HG03439 (cell line): ENCODE data around the gene LSAMP.

ENCODE experiments used
- ATAC-seq: cut with Tn5 transposase; IDR thresholded peaks from one replicate; pipeline ENCODE4 v1.9.1; 2021; ENCODE audit warnings: mild to moderate bottlenecking, moderate library complexity; ENCODE audit not compliant: unreplicated experiment

LSAMP gene

DNA sequence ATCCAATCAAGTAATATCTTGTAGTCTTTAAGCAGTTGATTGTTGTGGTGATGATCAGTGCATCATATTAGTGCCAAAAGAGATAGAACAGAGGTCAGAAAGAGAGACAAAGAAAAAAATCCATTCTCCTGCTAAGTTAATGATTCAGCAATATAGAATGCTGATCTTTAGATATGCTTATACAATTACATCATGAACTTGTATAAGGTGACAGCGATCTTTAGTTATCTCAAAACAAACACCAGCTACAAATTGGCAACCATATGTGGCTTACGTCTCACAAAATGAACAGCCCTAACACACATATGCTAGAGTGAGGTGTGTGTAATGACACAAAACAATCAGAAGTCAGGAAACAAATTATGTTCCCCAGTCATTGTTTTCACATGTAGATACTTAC, 12.5 kb downstream of the LSAMP start:
- ATAC-seq = no peak

DNA sequence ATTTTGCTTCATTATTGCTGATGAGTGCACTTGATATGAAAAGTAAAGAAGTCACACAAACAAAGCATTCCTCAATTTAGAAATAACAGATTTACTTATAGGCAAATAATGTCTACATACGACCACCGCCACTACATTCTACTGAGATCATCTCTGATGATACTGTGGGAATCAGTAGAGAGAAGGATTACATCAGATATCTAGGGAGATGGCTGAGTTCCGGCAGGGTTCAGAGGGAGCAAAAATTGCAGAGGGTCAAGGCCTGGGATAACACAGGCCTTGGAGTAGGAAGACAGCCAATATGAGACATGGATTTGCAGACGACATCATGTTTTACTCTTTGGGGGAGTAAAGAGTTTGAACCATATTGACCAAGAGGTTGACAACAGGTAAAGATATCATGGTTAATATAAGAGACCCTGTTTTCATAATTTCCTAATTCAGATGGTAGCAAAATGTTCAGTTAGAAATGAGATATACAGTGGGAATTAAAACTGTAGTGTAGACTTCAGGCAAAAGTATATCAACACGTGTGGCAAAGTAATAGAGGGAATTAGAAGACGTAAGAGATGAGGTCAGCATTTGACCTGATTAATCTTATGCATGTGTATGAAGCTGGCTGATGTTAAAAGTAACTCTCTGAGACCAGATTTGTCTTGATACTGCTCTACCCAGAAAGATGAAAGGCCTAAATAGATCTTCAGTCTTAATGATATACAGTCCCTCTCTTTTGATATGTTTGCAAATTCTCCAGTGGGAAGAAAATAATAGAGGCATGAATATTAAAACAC, 15.6 kb downstream of the LSAMP start:
- ATAC-seq = no peak

DNA sequence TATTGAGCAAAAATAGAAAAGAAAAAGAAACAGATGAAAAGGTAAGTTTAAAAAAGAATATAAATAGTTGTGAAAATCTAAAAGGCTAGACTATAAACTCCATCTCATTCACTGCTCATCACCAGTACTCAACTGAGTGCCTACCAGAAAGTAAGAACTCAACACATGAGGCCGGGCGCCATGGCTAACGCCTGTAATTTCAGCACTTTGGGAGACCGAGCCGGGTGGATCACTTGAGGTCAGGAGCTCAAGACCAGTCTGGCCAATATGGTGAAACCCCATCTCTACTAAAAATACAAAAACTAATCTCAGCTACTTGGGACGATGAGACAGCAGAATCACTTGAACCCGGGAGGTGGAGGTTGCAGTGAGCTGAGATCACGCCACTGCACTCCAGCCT, 19.3 kb downstream of the LSAMP start:
- no peak for ATAC-seq

DNA sequence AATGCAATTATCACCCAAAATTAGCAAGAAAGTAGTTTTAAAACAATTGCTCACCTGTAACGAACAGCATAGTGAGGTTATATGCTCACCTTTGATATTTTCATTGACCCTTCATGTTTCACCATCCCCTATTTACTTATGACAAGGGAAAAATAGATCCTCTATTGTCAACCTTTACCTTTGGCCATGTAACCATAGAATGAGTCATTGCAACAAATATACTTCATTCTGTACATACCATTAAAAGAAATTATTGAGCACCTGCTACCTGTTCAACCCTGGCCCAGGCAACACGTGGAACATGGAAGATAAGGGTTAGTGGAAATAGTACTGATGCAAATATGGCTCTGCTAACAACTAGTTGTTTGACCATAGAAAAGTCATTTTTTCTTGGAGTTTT, 20.2 kb downstream of the LSAMP start:
- ATAC-seq = no peak

DNA sequence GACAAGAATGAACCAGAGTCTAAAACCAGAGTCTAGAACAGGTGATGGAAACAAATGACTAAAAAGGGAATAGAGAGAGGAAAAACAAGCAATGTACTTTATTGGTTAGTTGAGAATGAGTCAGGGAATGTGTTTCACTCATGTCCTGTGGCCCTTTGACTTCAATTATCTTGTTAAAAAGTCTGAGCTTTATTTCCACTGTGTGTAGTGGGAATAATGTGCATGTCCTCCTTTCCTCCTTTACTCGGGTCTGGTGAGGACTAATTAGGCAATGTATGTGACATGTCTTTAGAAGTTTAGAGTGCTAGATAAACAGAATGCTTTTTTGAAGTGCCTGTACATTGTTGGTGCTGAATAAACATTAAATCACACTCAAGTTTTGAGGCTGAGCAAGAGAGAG, 21.3 kb downstream of the LSAMP start:
- ATAC-seq = no peak

- no peak for ATAC-seq
These were observed 21.9 kb downstream of the LSAMP start for GRCh38 chr3:116423374-116423773.

GRCh38 chr3:116417151-116417550, 28.1 kb downstream of the LSAMP start:
- ATAC-seq = no peak

DNA sequence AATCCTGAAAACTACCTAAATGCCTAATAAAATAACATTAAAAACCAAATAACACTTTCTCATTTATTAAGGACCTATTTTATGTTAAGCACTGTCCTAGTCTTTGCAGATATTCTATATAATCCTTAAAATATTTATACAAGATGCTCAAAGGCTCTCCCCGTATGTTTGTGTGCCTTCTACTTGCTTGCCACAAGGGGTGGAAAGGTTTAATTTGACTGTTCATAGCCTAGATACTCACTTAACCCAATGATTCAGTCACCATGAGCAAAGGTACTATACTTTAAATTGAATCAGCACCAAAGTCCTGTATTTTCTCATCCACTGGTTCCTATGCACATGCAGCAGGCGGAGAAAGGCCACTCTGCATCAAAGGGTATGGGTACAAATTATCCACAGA, 32.0 kb downstream of the LSAMP start:
- no peak for ATAC-seq

DNA sequence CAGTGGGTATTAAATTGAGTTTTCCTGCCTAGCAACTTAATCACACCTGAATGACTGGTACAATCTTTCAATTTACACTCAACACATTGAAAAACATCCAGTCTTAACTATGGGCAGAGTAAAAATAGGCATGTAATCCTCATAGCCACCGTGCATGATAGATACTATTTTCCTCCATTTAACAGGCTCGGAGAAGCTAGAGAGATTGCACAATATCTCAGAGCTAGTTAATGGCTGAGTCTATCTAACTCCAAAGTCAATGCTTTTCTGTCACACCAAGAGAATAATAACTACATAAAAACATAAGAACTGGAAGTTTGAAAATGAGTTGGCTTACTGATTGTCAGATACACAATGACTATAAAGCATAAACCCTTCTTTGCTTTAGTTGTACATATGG, 36.8 kb downstream of the LSAMP start:
- ATAC-seq = no peak

GRCh38 chr3:116405231-116405630, 40.1 kb downstream of the LSAMP start:
- ATAC-seq = no peak

GRCh38 chr3:116399701-116400226, 45.5 kb downstream of the LSAMP start:
- no peak for ATAC-seq

DNA sequence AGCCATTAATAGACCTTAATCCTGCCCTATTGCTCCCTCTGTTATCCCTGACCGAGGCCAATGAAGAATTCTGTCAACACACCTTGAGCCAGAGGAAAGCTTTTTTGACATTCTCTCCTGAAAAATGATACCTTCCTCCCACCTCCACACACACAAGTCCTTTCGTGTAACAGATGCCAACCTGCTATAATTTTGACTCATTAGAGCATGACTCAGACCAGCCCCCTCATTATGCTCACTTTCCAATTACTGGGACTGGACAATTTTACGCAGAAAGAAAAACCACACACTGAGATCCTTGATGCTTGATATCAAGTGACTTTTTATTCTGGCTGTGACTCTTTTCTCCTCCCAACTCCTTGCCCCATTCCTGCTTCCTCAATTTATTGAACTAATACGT, 50.9 kb downstream of the LSAMP start:
- ATAC-seq = no peak

DNA sequence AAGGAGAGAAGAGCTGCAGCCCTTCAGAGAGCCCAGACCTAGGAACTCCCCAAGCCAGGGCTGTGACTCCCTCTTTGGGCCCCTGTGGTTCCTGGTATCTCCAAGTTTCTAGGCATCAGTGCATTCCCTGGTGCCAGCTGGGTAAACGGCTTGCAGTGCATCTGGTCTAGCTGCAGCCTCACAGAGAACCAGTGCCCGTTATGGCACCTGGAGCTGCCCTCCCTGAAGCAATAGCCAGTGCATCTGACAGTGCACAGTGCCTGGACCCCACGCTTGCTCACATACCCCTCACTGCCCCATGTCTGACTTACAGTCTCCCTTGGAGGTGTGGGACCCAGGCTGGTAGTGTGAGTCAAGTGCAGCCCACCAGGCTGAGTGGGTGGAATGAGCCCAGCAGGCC, 52.1 kb downstream of the LSAMP start:
- no peak for ATAC-seq

DNA sequence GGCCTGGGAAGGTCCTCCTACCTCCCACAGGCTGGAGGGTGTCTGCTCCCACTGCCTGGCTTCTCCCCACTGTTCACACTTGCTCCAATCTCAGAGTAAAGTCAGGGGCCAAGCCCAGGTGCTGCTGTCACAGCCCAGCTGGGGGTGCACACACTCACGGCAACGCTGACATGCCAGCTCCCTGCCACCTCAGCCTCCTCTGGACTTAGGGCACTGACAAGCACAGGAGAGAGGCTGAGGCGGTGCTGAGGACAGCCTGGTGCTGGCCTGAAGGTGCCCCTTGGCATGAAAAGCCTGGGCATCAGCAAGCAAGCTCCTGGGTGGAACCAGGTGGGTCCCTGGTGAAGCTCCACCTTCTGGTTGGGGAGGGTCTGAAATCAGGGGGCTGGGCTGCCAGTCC, 53.0 kb downstream of the LSAMP start:
- no peak for ATAC-seq

DNA sequence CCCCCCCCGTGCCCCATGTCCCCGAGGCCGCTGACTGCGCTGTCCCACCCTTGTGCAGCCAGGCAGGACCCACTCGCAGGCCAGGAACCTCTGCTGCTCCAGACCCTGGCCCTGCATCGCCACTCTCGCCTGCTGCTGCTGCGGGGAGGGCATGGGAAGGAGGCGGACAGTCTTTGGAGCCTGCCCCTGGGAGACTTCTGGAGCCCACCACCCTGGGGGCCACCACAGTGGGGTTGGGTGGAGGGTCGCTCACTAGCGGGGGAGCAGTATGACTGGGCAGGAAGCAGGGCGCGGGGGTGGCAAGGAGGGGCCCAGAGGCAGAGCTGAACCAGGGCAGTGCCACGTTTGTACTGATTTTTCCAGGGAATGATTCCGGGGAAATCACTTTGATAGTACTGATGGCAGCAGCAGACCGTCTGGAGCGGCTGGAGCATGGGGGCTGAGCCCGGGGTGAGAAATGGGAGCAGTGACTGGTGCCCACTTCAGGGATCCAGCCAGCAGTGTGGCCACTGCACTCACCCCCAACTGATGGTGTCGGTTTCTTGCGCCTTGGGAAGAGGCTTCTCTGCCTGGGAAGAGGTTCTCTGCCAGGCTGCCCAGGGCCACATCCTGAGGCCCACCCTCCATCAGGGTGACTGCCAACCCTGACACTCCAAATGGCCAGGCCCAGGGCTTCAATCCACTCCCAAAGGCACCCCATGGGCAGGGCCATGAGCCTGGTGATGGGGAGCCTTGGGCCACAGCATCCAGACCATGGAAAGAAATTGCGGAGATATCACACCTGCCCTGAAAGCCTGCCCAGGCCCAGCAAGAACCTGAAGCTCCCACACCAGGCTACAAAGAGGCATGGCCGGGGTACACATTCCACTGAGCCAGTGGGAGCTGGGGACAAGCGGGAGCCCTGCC, 53.7 kb downstream of the LSAMP start:
- no peak for ATAC-seq

GRCh38 chr3:116390318-116390717, 55.0 kb downstream of the LSAMP start:
- ATAC-seq = no peak

- no peak for ATAC-seq
These were observed 56.4 kb downstream of the LSAMP start for GRCh38 chr3:116388867-116389385.

- ATAC-seq = no peak
These were observed 59.1 kb downstream of the LSAMP start for GRCh38 chr3:116386168-116386567.

- ATAC-seq = no peak
These were observed 60.6 kb downstream of the LSAMP start for GRCh38 chr3:116384717-116385116.

DNA sequence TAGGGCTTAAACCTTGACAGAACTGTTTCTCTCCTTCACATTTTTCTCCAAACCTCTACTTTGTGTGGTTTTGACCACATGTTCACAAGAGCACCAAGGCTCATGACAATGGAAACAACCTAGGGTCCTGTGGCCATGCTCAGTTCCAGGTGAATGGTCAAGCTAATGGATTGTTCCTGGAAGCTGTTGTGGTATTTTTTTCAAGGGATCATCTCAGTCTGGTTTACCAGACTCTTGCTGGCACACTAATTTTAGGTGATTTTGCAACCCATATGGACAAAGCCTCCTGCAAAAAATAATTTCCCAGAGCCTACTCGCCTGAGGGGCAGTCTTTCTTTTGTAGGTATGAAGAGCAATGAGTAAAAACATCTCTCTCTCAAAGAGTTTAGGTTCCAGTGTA, 67.2 kb downstream of the LSAMP start:
- ATAC-seq = no peak

GRCh38 chr3:116374901-116375300, 70.4 kb downstream of the LSAMP start:
- no peak for ATAC-seq
